HG03439 (cell line): ENCODE measurements around the gene RPTOR.
"Not testable (repeated sequence)": the region's sequence is repeated elsewhere in the genome, so short reads cannot be mapped to it uniquely, and the experiment has no call there.

Experiments
- ATAC-seq: cut with Tn5 transposase; IDR thresholded peaks from one replicate; pipeline ENCODE4 v1.9.1; 2021; ENCODE audit warnings: mild to moderate bottlenecking, moderate library complexity; ENCODE audit not compliant: unreplicated experiment

RPTOR gene

DNA sequence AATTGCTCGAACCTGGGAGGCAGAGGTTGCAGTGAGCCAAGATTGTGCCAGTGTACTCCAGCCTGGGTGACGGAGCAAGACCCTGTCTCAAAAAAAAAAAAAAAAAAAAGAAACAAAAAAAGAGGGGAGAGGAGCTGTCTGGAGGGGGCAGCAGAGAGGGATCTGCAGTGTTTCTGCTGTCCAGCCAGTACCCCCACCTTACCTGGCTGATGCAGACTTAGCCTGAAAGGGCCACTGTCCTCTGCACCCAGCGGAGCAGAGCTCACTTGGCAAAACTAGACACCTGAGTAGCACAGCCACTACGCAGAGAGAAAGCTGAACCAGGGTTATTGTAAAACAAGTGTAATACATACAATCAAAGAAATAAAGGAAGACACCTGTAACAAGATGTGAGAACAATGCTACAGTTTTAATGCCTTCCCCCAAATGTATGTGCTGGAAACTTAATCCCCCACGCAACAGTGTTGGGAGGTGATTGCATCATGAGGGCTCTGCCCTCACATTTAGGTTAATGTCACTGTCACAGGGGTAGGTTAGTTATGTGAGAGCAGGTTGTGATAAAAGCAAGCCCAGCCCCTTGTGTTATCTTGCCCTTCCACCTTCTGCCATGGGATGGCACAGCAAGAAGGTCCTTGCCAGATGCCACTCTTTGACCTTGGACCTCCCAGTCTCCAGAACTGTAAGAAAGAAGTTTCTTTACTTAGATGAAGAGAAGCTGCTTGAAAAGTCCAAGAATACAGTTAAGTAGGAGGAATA, 211.2 kb downstream of the RPTOR start:
- ATAC-seq: no peak

DNA sequence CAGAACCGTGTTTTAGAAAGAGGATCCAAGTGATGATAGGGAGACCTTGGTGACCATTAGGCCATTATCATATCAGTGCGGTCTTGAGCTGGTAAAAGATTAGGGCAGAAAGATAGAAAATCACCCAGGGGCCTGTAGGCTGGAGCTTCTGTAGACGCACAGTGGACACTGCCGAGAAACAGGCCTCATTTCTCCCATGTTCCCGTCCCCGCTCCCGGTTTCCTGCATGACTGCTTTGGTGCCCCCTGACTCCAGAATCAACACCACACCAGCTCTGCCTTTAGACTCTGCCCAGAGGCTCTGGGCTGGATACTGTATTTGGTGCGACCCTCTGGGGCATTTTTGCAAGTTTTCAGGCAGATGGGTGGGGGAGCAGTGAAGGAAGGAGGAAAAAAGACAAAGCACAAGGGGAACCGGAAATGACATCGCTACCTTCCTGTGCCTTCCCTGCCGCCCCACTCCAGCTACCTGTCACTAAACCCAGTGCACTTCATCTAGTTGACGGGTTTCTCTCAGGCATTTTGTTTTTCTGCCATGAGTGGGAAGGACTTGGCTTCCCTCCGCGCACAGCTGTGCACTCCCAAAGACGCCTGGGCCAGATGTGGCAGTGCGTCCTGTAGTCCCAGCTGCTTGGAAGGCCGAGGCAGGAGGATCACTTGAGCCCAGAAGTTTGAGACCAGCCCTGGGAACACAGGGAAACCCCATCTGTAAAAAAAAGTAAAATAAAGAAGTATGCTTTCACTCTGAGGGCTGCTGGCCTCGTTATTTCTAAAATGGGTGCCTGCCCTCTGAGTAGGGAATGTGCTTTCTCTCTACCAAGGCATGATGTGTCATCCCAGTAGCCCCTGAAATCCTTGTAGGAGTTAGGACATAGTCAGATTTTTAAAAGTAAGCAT, 214.1 kb downstream of the RPTOR start:
- no peak for ATAC-seq

- no peak for ATAC-seq
Measured at GRCh38 chr17:80759377-80759673, 214.7 kb downstream of the RPTOR start.

DNA sequence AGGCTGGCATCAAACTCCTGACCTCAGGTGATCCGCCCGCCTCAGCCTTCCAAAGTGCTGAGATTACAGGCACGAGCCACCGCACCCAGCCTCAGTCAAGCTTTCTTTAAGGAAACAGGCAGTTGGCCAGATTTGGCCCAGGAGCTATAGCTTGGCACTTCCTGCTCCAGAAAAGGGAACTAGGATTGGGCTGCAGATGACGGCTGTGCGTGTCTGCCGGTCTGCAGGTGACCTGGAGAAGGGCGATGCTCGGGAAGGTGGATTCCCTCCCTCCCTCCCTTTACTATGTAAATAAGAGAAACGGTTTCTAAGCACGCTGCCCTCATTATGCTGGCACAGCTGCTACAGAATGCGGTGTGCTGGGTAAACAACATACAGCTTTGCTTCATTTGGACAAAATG, 215.9 kb downstream of the RPTOR start:
- no peak for ATAC-seq

DNA sequence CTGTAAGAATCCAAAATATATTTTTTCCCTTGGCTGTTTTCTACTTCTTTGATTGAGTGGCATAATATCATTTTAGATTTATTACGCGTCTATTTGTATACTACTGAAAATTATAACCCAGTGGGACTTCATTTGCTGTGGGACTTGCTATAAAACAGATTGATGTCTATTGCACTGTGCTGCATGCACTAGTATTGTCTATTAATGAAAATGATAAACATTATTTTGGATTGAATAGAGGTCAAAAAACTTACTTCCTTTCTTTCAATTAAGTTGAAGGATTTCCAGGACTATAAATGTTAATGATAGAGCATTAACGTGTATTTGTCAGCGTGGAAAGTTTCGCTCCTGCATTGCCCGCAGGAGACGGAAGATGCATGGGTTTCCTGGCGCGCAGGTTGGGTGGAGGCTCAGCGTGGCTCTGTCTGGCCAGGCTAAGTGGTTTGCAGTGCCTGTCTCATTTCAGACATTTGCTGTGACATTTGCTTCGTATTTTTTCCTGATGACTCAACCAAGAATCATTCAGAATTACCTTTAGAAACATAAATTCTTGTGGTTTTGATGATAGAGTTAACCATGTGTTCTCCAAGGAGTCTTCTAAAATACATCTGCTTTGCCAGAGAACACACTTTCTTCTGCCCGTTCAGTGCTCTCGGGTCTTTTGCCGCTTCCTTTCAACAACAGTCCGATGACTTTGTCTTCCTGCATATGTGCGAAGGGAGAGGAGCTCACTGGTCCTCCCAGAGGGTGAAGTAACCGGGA, 216.7 kb downstream of the RPTOR start:
- ATAC-seq: no peak

DNA sequence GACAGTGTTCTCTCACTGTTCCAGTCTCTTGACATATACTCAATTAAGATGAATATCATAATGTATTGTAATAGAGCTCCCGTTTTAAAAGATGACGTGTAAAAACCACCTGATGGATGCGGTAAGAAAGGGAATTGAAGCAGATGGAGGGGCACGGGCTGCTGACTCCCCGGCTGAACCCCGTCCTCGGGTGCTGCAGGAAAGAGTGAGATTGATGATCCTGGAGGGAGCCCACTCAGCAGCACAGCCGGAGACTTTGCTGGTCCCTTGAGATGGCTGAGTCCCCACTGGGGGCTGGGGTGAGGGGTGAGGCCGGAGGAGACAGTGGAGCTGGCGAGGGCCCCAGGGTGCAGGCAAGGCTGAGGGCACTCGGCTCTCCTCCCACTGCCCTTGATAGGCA, 217.4 kb downstream of the RPTOR start:
- no peak for ATAC-seq

DNA sequence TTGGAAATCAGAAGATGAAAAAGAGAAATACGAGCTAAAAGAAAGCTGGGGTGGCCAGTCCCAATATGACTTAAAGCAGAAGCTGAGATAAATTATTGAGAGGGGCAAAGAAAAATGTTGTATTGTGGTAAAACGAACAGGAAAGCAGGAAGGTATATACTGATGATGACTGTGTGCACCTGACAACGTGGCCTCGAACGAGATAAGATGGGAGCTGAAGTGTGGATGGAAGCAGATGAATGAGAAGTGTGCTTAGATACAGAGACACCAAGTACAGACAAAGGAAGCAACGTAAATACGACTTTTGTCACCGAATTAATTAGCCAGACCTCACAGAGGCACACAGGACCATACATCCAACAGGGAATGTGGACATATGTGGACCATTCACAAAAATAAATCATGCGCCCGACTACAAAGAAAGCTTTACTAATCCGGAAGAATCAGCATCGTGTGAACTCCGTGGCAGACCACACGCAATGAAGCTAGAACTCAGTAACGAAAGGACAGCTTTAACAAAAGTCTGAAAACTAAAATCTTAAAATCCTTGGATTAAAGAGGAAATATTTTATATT, 218.7 kb downstream of the RPTOR start:
- no peak for ATAC-seq

DNA sequence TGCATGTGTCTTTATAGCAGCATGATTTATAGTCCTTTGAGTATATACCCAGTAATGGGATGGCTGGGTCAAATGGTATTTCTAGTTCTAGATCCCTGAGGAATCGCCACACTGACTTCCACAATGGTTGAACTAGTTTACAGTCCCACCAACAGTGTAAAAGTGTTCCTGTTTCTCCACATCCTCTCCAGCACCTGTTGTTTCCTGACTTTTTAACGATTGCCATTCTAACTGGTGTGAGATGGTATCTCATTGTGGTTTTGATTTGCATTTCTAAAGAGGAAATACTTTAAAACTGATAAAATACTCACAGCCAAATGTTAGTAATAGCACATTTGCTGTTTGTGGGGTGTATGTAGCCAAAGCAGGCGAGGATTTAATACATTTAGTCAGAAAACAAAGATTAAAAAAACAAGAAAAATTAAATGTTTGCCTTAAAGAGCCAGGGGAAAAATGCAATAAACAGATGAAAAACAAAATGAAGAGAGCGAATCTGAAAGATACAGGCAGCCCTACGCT, 220.0 kb downstream of the RPTOR start:
- ATAC-seq: not testable (repeated sequence)

DNA sequence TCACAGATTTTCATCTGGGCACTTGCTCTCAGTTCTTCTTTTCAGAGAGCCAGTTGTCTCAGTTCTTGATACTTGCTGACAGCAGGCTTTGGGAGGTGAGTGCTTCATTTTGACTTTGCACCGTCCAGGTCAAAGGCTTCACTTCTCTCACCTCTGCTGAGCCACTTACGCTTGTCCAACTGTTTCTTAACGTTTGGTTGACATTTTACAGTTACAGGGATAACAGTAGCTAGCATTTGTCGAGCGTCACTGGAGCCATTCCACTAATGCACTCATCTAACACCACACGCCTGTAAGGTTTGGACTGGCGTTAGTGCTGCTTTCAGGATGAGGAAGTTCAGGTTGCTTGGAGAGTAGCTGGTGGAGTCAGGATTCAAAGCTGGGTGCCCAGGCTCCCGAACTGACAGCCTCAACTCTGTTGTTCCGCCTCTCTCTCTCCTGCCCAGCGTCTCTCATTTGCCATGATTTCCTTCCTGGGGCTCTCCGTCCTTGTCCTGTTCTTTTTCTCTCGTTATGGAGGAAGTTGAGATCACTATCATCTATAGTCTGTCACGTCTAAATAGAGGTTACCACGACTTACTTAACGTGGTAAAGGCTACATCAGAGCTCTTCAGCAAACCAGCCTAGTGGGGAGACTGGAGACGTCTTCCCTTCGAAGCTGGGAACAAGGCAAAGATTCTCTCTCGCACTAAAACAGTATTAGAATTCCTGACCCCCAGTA, 220.8 kb downstream of the RPTOR start:
- no peak for ATAC-seq

DNA sequence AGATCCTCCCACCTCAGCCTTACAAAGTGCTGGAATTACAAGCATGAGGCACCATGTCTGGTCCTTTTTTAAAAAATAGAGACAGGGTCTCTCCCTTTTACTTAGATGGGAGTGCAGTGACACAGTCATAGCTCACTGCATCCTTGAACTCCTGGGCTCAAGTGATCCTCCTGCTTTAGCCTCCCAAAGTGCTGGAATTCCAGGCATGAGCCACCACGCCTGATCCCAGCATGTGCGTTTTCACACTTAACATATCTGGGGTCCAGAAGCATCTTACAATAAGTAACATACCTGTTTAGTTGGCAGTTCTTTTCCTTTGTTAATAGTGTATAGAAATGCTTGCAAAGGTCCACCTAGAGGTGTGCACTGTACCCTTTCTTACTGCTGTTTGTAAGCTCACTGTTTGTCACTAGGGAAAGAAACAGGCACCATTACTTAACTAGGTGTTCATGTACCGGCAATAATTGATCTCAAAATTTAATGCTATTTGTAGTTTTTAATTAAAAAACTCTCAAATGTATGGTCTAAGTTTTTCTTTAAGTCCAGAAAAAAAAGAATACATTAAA, 221.7 kb downstream of the RPTOR start:
- ATAC-seq: no peak

DNA sequence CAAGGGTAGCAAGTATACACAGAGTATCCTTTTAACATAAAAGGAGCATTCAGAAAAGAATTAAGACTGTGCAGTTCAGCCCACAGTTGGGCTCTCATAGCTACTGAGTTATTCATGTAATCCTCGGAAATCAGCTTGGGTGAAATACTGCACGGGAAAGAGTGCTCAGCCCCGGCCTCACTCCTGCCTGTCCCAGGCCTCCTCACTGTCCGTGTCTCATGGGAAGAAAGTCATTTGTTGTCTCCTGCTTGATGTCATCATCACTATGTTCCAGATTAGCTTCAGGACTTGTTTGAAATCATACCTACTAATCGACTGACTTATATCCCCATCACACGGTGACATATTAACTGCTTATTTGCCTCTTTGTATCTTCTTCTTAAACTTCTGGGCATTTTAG, 223.8 kb downstream of the RPTOR start:
- no peak for ATAC-seq

- ATAC-seq: no peak
Measured at GRCh38 chr17:80768936-80769335, 224.3 kb downstream of the RPTOR start.

DNA sequence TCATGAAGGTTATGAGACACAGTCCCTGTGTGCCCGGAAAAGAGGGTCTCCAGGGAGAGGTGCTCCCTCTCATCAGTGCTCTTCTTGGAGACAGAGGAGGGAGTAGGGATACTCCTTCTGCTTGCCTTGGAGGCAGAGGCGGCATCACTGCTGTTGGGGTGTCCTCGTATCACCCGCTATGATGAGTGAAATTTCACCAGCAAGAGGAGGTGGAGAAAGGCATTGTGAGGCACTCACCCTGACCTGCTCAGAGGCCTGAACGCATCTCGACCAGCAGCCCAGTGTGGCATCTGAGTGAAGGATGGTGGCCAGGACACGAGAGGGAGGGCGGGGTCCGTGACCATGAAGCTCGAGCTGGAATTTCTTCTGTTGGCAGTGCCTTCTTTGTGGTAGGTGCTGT, 224.9 kb downstream of the RPTOR start:
- ATAC-seq: no peak

DNA sequence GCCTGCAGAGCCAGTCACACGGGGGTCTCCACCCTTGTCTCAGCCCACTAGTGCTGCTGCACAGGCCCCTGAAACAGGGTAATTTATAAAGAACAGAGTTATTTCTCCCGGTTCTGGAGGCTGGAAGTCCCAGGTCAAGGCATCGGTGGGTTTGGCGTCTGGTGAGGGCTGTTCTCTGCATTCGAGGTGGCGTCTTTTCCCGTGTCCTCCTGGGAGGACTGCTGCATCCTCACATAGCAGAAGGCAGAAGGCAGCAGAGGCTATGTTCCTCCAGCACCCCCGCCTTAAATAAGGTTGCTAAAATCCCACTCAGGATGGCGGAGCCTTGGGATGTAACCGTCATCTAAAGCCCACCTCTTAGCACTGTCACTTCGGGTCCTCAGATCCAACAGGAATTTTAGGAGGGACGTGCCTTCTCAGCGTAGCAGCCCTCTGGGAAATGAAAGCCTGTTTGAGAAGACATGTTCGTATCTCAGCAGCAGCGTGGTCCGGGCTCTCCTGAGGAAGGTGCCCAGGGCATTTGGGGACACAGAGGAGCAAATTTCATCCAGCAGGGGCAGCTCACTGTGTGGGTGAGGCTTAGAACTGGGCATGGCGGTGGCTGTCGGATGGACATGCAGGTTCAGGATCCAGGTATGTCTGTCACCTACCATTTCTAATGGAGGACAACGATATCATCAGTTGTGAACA, 225.4 kb downstream of the RPTOR start:
- no peak for ATAC-seq

GRCh38 chr17:80770881-80771611, 226.4 kb downstream of the RPTOR start:
- no peak for ATAC-seq

GRCh38 chr17:80771612-80772005, 227.0 kb downstream of the RPTOR start:
- no peak for ATAC-seq

GRCh38 chr17:80772906-80773242, 228.2 kb downstream of the RPTOR start:
- no peak for ATAC-seq

GRCh38 chr17:80773243-80773991, 228.8 kb downstream of the RPTOR start:
- no peak for ATAC-seq
